GM10248 (cell line): Measurements from ENCODE around the gene FAM200C.
"Not testable (repeated sequence)": the region's sequence is repeated elsewhere in the genome, so short reads cannot be mapped to it uniquely, and the experiment has no call there.

Experiments
- CTCF ChIA-PET: fragments of 300-600 bp; sonication (Branson Sonifier 250); formaldehyde crosslinking; extraction: SDS; loops from one replicate; lab custom pipeline; 2021; ENCODE audit warnings: antibody characterized with exemption; lab: Yijun Ruan, JAX
- POLR2A ChIA-PET: fragments of 350-650 bp; sonication (Branson Sonifier 250); formaldehyde crosslinking; extraction: SDS; loops from one replicate; lab custom pipeline; 2020; ENCODE audit warnings: antibody characterized with exemption; lab: Yijun Ruan, JAX
- DNase-seq: peaks from one replicate; pipeline ENCODE4 v3.0.0; 2012; ENCODE audit errors: extremely low spot score
- CTCF ChIP-seq: IDR thresholded peaks from 2 replicates; pipeline ENCODE4 v1.5.1; 2012; ENCODE audit warnings: mild to moderate bottlenecking, low read depth; ENCODE audit errors: extremely low read depth, missing control alignments, control extremely low read depth

Gene FAM200C

GRCh38 chr5:160442824-160443431, 43.1 kb upstream of the FAM200C start:
- ChIA-PET POLR2A (interaction anchor here (0.5 to 2.8 kb wide), 2 partner anchors 16 to 28 kb away, joined by 3 to 14 read pairs; no protein-coding TSS in a partner anchor), CTCF (interaction anchor here (1.4 to 7.7 kb wide), 6 partner anchors 10 to 58 kb away, joined by 3 to 232 read pairs (median 153); partner anchors contain the start of genes PTTG1 and SLU7)

GRCh38 chr5:160441311-160441781, 41.5 kb upstream of the FAM200C start:
- POLR2A ChIA-PET: interaction anchor here (2.8 to 4.8 kb wide), 2 partner anchors 18 to 27 kb away, joined by 14 to 31 read pairs; no protein-coding TSS in a partner anchor
- CTCF ChIA-PET: interaction anchor here (0.8 to 7.7 kb wide), 11 partner anchors 8 to 75 kb away, joined by 3 to 232 read pairs (median 4); partner anchors contain the start of genes PTTG1 and SLU7
- DNase-seq: no peak
- no peak for TF ChIP-seq CTCF

More at GRCh38 chr5:160442824-160443431, 43.1 kb upstream of the FAM200C start:
- TF ChIP-seq CTCF: no peak
- DNase-seq: no peak

- ChIA-PET CTCF (interaction anchor here (0.6 to 7.7 kb wide), 33 partner anchors 9 to 1105 kb away, joined by 3 to 232 read pairs (median 7); partner anchors contain the start of genes PTTG1 and SLU7), POLR2A (interaction anchor here (1.0 to 4.8 kb wide), 4 partner anchors 17 to 29 kb away, joined by 4 to 31 read pairs (median 12); partner anchors contain the start of genes PTTG1 and SLU7)
- peak; percentile 63 for DNase-seq
- TF ChIP-seq CTCF: peak; percentile 78
Observed at GRCh38 chr5:160439205-160439600, 39.3 kb upstream of the FAM200C start.

GRCh38 chr5:160438316-160439204, 38.7 kb upstream of the FAM200C start:
- CTCF ChIA-PET: interaction anchor here (0.6 to 7.7 kb wide), 40 partner anchors 9 to 1106 kb away, joined by 3 to 232 read pairs (median 6); partner anchors contain the start of genes PTTG1 and SLU7
- DNase-seq: peak; percentile 46
- POLR2A ChIA-PET: interaction anchor here (1.0 to 4.8 kb wide), 5 partner anchors 17 to 33 kb away, joined by 3 to 31 read pairs (median 8); partner anchors contain the start of genes PTTG1 and SLU7
- TF ChIP-seq CTCF: peak; percentile 81

- POLR2A ChIA-PET: interaction anchor here (4.8 kb wide), 1 partner anchor 31 kb away, joined by 31 read pairs; no protein-coding TSS in a partner anchor
Observed at GRCh38 chr5:160437271-160437670, 37.4 kb upstream of the FAM200C start.

GRCh38 chr5:160436661-160437060, 36.8 kb upstream of the FAM200C start:
- DNase-seq, POLR2A ChIA-PET: not testable (repeated sequence)
- CTCF ChIA-PET: interaction anchor here (0.9 to 7.7 kb wide), 7 partner anchors 13 to 70 kb away, joined by 4 to 232 read pairs (median 48); partner anchors contain the start of genes PTTG1 and SLU7

More at GRCh38 chr5:160437271-160437670, 37.4 kb upstream of the FAM200C start:
- no peak for TF ChIP-seq CTCF
- CTCF ChIA-PET: interaction anchor here (0.8 to 7.7 kb wide), 13 partner anchors 14 to 1107 kb away, joined by 3 to 232 read pairs (median 28); partner anchors contain the start of genes PTTG1 and SLU7
- no peak for DNase-seq
